Measurements from ENCODE around the gene IFITM10.
A peak's percentile ranks its signal among the peaks of the same experiment; 100 is the strongest.
"Not testable (repeated sequence)": the region's sequence is repeated elsewhere in the genome, so short reads cannot be mapped to it uniquely, and the experiment has no call there.

IFITM10 gene

DNA sequence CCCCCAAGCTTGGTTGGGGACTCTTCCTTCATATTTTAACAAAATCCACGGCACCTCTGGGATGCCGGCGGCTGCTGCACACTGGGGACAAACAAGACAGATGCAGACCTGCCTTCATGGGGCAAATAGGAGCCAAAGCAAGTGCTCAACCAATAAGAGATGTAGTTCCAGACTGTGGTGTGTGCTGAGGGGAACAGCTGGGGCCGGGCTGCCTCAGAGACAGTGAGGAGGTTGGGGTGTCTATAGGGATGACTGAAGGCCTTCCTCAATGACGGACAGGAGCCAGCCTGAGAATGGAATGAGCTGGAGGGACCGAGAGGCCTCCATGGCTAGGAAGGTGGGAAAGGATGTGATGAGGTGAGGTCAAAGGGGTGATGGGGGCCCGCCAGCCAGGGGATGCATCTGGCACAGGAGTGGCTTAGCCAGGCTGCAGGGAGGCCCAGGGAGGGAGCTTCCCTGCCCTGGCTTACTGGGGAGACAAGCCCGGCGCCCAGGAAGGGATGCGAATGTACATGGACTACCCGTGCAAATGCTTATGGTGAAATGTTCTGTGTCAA is 23.7 kb upstream of the IFITM10 start:
- in situ Hi-C loops (cut with HindIII; ENCODE audit: low pct_unique_long_range_greater_than_20kb, low sequenced_read_pairs): no loop called here
- no peak for TF ChIP-seq JUND (IDR thresholded peaks at IDR 0.05; ENCODE audit: low read depth)
- DNase-seq (ENCODE audit: low read depth in 1 of 2, low spot score in 1 of 2): no peak

DNA sequence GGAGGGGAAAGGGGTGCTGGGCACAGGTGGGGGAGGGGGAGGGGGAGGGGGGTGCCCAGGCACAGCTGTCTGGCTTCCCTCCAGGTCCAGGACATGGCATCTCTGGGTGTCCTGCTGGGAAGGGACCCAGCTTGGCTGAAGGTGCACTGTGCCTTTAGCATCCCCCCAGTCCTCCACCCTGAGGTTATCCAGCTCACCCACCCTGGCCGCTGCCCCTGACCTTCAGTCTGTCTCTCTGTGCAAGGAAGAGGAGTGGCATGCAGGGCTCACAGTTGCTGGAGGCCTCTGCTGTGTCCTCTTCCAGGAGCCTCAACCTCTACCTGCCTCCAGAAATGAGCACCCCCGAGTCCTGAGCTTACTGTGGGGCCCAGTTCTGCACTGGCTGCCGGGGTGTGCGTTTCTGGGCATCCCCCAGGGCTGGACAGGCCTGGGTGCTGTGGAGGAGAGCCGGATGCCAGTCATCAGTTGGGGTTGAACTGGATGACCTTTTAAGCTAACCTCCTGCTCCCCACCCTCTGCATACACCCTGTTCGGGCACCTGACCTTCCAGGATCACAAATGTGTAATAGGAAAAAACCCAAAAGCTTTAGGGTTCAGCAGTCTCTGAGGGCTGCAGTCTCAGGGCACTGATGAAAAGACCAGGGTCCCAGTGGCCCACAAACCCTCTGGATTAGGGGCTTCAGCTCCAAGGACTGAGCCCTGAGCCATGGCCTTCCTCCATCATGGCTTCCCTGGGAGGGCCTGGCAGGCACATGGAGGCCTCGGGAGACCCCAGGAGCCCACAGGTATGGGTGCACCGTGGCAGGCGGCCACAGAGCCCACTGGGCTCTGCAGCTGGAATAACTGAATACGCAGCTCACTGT is 23.0 kb upstream of the IFITM10 start:
- in situ Hi-C loops (cut with HindIII; ENCODE audit: low pct_unique_long_range_greater_than_20kb, low sequenced_read_pairs): no loop called here
- no peak for TF ChIP-seq JUND (IDR thresholded peaks at IDR 0.05; ENCODE audit: low read depth)
- DNase-seq (ENCODE audit: low read depth in 1 of 2, low spot score in 1 of 2): no peak

DNA sequence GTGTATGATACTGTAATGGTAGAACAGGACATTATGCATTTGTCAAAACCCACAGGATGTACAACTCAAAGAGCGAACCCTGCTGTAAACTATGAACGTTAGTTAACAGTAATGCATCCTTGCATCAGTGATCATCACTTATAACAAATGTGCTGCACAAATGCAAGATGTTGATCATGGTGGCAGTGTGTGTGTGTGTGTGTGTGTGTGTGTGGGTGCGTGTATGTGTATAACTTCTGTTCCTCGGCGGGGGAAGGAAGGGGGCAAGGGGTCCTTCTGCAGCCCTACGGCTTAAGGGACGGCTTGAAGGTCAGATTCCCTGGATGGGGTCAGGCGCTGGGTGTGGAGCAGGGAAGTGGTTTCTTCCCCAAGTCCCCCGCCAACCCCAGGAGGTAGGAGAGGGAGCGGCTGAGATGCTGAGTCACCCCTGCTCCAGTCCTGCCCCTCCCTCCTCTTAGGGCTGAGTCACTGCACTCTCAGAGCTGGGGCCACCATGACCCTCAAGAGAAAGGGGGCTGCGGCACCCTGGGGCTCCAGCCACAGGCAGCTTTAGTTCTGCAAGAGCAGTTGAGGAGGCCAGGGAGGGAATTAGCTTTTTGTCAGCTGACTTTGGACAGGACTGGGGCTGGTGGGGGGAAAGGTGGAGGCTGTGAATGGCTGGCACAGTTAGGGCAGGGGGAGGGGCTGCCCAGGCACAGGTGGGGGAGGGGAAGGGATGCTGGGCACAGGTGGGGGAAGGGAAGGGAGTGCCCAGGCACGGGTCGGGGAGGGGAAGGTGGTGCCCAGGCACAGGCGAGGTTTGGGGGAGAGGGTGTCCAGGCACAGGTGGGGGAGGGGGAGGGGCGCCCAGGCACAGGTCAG is 22.1 kb upstream of the IFITM10 start:
- in situ Hi-C loops (cut with HindIII; ENCODE audit: low pct_unique_long_range_greater_than_20kb, low sequenced_read_pairs): no loop called here
- peak in 1 of 2 experiments; percentile 75 for DNase-seq (ENCODE audit: low read depth in 1 of 2, low spot score in 1 of 2)

DNA sequence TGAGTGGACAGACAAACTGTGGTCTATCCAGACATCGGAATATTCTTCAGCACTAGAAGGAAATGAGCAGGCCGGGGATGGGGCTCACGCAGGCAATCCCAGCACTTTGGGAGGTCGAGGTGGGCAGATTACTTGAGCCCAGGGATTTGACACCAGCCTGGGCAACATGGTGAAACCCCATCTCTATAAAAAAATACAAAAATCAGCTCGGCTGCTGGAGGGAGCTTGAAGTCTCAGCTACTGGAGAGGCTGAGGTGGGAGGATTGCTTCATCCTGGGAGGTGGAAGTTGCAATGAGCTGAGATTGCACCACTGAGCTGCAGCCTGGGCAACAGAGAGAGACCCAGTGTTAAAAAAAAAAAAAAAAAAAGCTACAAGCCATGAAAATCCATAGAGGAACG is 21.3 kb upstream of the IFITM10 start:
- in situ Hi-C loops (cut with HindIII; ENCODE audit: low pct_unique_long_range_greater_than_20kb, low sequenced_read_pairs): no loop called here
- no peak for TF ChIP-seq JUND (IDR thresholded peaks at IDR 0.05; ENCODE audit: low read depth)
- no peak for DNase-seq (ENCODE audit: low read depth in 1 of 2, low spot score in 1 of 2)

More for the DNA sequence above, 22.1 kb upstream of the IFITM10 start:
- TF ChIP-seq JUND (IDR thresholded peaks at IDR 0.05; ENCODE audit: low read depth): no peak

DNA sequence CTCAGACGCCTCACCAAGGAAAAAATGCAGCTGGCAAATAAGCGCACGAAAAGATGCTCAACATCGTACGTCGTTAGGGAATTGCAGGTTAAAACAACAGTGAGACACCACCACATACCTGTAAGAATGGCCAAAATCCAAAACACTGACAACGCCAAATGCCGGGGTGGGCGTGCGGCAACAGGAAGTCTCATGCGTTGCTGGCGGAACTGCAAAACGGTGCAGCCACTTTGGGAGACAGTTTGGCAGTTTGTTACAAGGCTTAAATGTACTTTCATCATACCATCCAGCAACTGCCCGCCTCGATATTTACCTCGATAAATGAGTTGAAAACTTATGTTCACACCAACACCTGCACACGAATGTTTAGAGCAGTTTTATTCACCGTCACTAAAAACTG is 20.9 kb upstream of the IFITM10 start:
- no peak for DNase-seq (ENCODE audit: low read depth in 1 of 2, low spot score in 1 of 2)

DNA sequence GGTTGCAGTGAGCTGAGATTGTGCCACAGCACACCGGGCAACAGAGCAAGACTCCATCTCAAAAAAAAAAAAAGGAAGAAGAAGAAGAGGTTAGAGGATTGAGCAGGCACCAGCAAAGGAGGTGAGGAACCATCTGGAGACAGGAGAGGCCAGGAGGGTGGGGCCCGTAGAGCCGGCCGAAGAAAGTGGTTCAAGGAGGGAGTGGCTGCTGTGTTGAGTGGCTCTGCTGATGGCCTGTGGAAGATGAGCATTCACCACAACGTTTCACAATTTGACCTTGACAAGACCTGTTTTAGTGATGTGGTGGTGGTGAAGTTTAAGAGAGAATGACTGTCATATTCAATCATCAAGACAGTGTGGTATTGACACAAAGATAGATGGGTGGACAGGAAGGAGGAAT is 20.1 kb upstream of the IFITM10 start:
- in situ Hi-C loops (cut with HindIII; ENCODE audit: low pct_unique_long_range_greater_than_20kb, low sequenced_read_pairs): no loop called here
- TF ChIP-seq JUND (IDR thresholded peaks at IDR 0.05; ENCODE audit: low read depth): no peak
- no peak for DNase-seq (ENCODE audit: low read depth in 1 of 2, low spot score in 1 of 2)

More for the DNA sequence above, 20.9 kb upstream of the IFITM10 start:
- in situ Hi-C loops (cut with HindIII; ENCODE audit: low pct_unique_long_range_greater_than_20kb, low sequenced_read_pairs): no loop called here
- no peak for TF ChIP-seq JUND (IDR thresholded peaks at IDR 0.05; ENCODE audit: low read depth)

DNA sequence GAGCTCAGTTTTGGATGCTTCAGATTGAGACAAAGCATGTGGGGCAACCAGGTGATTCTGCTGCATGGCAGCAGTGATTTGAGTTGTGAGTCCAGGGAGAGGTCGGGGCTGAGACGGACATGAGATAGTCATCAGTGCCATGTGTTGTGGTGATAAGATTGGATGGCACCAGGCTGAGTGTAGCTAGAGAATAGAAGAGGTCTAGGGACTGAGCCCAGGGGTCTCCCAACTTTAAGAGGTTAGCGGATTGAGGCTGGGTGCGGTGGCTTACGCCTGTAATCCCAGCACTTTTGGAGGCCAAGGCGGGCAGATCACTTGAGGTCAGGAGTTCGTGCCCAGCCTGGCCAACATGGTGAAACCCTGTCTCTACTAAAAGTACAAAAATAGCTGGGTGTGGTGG is 19.7 kb upstream of the IFITM10 start:
- in situ Hi-C loops (cut with HindIII; ENCODE audit: low pct_unique_long_range_greater_than_20kb, low sequenced_read_pairs): no loop called here
- no peak for DNase-seq (ENCODE audit: low read depth in 1 of 2, low spot score in 1 of 2)

DNA sequence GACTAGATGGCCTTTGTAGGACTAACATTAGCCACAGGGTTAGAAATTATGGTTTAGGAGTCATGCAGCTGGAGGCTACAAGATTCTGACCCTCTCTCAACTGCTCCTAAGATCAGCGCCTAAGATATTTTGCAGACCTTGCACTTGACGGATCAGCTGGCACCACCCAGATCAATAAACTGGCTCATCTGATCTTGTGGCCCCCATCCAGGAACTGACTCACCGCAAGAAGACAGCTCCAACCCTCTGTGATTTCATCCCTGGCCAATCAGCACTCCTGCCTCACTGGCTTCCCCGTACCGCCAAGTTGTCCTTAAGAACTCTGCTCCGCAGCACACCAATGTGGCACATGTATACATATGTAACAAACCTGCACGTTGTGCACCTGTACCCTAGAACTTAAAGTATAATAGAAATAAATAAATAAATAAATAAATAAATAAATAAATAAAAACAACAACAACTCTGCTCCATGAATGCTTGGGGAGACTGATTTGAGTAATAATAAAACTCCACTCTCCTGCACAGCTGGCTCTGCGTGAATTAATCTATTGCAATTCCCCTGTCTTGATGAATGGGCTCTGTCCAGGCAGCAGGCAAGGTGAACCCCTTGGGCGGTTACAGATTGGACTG is 19.0 kb upstream of the IFITM10 start:
- peak in 1 of 2 experiments; percentile 38 for DNase-seq (ENCODE audit: low read depth in 1 of 2, low spot score in 1 of 2)
- in situ Hi-C loops (cut with HindIII; ENCODE audit: low pct_unique_long_range_greater_than_20kb, low sequenced_read_pairs): not testable (repeated sequence)

More for the DNA sequence above, 19.7 kb upstream of the IFITM10 start:
- no peak for TF ChIP-seq JUND (IDR thresholded peaks at IDR 0.05; ENCODE audit: low read depth)

DNA sequence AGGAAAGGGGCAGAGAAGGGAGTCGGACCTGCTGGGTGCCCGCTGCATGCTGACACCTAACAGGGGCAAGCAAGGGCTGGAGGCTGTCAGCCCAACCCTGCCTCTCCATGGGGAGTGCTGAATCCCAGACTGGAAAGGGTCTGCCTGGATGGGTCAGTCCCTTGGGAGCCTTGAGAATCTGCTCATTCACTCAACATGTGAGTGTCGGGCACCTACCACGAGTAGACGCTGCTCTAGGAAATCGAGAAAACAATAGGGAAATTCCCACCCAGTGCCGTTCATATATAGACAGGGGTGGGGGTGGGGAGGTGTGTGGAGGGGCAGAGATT is 17.7 kb upstream of the IFITM10 start:
- in situ Hi-C loops (cut with HindIII; ENCODE audit: low pct_unique_long_range_greater_than_20kb, low sequenced_read_pairs): no loop called here
- DNase-seq (ENCODE audit: low read depth in 1 of 2, low spot score in 1 of 2): no peak
- TF ChIP-seq JUND (IDR thresholded peaks at IDR 0.05; ENCODE audit: low read depth): no peak

DNA sequence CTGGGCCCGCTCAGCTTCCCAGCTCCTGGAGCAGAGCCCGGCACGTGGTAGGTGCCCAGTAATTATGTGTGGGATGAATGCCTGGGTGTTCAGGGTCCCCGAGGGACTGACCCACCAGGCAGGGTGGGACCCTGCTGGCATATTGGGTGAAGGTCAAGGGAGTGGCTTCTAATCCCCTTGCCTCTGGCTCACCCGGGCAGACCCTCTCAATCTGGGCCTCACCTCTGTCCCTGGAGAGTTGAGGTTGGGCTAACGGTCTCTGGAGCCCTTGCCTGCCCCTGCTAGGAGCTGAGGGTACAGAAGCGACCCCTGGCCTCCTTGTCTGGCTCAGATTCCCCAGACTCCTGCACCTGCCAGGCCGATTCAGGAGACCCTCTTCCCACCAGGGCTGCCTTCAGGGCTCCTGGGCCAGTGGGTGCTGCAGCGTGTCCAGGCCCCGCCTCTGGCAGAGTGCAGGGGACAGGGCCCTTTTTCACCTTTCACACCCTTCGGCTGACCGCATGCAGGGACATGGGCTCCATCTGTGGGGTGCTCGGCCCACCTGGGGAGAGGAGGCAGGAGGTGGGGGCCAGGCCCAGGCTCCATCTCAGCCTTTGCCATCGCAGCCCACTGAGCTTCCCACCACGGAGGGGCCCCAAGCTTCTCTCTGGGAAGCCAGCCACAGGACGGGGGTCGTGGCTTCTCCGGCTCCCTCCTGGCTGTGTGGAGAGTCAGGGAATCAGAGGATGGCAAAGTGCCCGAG is 17.2 kb upstream of the IFITM10 start:
- DNase-seq (ENCODE audit: low read depth in 1 of 2, low spot score in 1 of 2): no peak
- in situ Hi-C loops (cut with HindIII; ENCODE audit: low pct_unique_long_range_greater_than_20kb, low sequenced_read_pairs): no loop called here
- TF ChIP-seq JUND (IDR thresholded peaks at IDR 0.05; ENCODE audit: low read depth): no peak

DNA sequence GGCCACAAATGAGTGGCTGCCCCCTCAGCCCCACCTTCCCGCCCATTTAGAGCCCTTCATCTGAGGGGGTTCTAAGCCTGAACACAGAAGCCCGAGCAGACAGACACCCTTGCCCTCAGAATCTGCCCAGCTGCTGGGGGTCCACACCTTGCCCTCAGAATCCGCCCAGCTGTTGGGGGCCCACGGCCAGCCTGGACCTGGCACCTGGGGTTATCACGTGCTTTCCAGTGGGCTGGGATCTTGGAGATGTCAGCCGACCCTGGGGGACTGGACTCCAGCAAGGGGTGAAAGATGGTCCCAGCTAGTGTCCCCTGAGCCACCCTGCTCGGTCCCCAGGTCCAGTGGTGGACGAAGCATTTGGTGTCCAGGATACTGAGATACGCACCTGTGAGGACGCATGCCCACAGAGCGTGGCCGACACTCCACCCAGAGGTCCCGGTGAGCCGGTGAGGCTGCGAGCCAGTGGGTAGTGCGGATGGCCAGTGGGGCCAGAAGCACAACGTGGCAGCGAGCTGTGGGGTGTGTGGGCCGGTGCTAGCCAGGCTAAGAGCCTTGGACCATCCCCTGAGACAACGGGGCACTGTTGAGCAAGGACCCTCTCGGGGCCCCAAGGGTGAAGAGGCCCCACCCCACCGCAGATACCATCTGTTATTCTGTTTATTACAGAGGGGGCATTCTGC is 16.5 kb upstream of the IFITM10 start:
- no peak for DNase-seq (ENCODE audit: low read depth in 1 of 2, low spot score in 1 of 2)
- no peak for TF ChIP-seq JUND (IDR thresholded peaks at IDR 0.05; ENCODE audit: low read depth)
- in situ Hi-C loops (cut with HindIII; ENCODE audit: low pct_unique_long_range_greater_than_20kb, low sequenced_read_pairs): no loop called here
